Measurements from ENCODE around the gene TLE6.
"Not testable (repeated sequence)": the region's sequence is repeated elsewhere in the genome, so short reads cannot be mapped to it uniquely, and the experiment has no call there.

TLE6 gene

DNA sequence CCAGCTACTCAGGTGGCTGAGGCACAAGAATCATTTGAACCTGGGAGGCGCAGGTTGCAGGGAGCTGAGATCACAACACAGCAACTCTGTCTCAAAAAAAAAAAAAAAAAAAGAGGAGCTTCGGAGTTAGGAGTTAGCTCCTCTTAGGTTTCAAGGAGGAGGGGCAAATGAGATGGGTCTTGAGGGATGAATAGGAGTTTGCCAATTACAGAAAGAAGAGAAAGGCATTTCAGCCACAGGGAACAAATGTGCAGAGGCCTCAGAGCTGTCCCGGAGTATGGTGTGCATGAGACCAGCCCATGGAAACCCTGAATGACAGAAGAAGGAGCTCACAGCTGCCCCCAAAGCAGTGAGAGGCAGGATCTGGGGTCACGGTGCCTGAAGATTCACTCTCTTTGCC lies 27.2 kb downstream of the TLE6 start:
- no peak for FAIRE-seq

DNA sequence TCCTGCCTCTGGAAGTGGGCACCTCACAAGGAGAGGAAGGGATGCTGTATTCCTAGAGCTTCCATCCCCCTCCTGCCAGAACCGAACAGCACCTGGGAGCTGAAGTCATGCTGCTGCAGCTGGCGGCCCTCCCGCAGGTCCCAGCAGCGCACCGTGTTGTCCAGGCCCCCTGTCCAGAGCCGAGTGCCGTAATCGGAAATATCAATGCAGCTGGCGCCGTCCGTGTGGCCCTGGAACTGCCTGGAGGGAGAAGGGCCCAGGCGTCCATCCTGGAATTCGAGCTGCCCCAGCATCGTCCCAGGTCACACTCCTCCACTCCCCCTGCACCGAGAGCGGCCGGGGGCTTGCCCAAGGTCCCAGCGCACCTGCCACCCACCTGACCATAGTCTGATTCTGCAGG lies 28.0 kb downstream of the TLE6 start:
- FAIRE-seq = no peak

DNA sequence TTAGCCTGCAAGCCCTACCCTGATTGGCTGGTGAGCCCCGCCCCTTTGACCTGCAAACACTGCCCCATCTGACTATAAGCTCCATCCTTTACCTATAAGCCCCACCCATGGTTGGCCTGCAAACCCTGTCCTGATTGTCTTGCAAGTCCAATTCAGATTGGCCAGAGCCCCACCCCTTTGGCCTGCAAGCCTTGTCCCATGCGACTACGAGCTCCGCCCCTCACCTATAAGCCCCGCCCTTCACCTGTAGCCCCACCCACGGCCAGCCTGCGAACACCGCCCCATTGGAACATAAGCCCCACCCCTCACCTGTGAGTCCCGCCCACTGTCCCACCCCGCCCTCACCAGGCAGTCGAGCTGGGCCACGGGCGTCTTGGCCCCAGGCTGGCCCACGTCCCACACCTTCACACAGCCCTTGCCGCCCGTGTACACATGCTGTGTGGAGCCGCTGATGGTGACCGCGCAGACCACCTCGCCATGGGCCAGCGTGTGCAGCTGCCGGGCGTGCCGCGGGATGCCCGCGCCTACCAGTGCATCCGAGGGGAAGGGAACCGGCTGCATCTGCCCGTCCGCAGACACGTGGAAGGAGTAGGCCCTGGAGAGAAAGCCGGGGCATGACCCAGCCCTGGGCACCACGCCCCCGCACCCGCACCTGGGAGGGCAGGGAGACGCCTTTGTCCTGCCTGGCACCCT lies 28.9 kb downstream of the TLE6 start:
- FAIRE-seq = no peak

DNA sequence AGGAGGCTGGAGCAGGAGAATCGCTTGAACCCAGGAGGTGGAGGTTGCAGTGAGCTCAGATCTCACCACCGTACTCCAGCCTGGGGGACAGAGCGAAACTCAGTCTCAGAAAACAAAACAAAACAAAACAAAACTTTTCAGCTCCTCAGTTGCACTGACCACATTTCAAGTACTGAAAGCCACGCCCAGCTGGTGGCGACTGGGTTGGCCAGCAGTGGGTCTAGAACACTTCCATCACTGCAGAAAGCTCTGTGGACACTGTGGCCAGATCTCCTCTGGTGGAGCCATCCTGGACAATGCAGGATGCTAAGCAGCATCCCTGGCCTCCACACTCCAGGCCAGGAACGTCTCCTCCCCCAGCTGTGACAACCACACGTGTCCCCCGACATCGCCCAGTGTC lies 30.6 kb downstream of the TLE6 start:
- FAIRE-seq = no peak

DNA sequence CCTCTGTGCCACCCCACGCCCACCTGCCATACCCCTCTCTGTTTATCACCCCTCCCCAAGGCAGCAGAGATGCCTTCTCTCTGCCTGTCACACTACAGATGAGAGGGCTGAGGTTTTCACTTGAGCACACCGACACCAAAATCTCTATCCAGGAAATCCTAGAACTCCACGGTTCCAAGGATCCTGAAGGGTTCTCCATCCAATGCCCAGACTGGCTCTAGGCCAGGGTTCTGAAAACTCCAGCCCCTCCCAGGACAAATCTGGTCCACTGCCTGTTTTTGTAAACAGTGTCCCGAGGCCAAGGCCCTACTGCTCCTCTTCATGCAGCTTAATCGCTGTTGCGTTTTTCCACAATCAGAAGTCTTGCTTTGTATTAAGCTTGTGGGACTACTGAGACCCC lies 31.6 kb downstream of the TLE6 start:
- FAIRE-seq = no peak

DNA sequence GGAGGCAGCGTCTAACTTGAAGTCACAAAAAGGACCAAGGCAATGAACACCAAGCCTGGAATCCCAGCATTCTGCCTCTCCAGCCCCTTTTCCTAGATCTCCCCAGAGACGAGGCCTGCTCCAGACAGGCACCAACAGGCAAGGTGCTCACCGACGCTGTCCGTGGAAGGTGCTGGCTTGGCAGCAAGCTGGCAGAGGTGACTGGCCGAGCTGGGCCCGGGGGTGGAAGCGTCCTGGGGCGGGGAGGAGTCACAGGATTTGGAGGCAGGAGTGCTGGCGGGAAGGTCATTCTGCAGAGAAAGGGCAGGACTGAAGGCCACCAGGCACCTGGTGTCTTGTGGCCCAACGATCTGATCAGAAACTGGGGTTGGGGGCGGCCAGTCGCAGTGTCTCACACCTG lies 33.5 kb downstream of the TLE6 start:
- FAIRE-seq = no peak

DNA sequence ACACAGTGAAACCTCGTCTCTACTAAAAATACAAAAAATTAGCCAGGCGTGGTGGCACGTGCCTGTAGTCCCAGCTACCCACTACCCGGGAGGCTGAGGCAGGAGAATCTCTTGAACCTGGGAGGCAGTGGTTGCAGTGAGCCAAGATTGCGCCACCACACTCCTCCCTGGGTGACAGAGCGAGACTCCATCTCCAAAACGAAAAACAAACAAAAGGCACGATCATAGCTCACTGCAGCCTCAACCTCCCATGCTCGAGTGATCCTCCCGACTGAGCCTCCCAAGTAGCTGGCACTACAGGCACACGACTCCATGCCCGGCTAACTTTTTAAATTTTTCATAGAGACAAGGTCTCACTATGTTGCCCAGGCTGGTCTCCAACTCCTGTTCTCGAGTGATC lies 34.7 kb downstream of the TLE6 start:
- not testable (repeated sequence) for FAIRE-seq

DNA sequence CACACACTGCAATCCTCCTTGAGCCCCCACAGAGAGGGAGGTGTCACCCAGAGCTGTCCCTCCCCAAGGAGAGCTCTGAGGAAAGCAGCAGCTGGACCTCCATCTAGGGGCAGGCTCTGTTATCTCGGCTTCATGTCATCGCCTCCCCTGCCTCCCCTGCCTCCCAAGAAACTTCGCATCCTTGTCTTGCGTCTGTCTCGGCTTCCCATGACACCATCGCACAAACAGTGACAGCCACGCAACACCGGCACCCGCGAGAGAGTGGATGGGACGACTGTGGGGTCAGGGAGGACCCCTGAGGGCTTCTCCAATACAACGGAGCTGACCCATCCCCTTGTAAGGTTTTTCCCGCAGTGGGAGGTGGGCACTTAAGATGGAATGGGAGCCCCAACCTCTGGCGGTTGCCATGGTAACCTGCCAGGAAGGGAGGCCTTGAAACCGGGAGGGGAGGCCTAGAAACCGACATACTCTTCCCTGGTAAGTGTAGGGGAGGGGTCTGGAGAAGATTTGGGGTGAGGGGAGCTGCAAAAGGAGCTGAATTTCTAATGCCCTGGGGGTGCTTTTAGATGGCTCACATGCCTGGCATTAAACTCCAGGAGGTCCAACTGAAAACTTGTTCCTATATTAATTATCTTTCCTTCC lies 35.4 kb downstream of the TLE6 start:
- no peak for FAIRE-seq

DNA sequence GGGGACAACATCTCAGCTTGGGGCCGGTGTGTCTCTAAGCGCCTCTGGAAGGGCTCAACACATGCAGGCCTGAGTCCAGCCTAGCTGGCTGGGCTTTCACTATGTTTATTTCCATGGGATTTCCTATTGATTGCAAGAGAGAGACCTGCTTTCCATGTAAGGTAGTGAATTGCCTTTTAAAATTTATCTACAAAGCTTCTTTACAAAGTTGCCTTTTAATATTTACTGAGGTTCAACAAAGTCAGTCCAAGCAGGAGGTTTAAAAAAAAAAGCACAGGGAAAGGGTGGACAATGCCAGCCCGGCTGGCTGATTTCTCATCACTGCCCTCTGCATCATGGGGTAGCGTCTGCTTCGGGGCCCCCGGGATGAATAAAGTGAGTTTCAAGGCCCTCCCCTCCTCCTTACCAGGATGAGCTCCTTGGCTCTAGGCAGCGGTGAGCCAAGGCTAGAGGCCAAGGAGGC lies 35.9 kb downstream of the TLE6 start:
- no peak for FAIRE-seq

DNA sequence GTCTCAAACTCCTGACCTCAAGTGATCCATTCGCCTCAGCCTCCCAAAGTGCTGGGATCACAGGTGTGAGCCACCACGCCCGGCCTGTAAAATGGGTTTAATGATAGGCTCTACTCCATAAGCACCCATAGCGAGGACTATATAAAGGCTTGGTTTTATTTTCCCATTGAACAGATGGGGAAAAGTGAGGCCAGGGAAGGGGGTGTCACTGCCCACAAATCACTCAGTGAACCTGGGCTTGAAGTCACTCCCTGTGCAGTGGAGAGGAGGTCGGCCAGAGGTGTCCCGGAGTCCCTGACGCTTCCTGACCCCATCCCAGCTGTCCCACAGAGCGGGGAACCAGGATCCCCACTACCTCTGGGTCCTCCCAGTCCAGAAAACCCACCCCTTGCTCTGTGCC lies 36.8 kb downstream of the TLE6 start:
- FAIRE-seq = no peak

DNA sequence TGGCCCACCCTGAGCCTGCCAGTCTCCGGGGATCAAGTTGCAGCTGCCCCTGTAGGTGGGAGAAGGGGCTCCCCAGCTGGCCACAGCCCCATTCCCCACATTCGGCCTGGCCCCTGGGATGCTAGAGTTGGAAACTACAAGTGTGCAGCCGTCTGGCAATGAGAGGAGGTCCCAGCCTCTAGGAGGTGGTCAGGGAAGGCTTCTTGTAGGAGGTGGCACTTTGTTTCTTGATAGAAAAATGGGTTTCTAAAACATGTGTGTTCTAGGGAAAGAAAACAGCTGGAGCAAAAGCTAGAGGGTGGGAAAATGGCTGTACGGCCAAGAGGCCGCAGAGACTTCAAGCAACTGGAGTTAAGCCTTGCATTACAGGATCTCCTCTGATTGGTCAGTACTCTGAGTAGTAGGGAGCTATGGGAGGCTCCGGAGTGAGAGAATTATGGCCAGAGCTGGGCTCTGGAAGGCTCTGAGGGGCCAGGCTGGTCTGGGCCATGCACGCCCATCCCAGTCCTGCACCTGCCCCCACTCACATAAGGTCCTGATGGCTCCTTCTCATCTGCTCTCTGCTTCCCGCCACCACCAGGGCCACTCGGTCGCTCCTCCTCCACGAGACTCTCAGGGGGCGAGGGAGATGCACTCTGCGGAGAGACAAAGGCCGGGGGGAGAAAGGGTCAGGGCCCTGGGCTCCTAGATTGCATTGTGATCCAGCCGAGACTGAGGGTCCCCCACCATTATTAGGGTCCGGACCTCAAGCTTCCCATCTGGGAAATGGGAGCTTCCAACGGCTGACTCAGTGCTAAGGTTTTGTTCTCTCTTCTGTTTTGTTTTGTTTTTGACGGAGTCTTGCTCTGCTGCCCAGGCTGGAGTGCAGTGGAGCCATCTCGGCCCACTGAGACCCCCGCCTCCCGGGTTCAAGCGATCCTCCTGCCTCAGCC lies 38.0 kb downstream of the TLE6 start:
- FAIRE-seq = no peak

DNA sequence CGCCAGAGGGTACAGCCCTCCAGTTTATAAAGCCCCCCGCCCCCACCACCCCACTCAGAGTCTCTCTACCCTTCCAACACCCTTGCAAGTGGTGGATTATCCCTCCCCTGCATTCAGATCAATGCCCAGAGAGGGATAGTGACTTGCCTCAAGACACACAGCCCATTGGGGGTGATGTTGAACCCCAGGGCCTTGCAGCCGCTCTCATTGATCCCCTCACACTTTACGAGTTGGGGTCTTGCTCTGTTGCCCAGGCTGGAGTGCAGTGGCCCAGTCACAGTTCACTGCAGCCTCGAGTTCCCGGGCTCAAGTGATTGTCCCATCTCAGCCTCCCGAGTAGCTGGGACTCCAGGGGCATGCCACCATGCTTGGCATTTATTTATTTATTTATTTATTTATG lies 40.6 kb downstream of the TLE6 start:
- no peak for FAIRE-seq

DNA sequence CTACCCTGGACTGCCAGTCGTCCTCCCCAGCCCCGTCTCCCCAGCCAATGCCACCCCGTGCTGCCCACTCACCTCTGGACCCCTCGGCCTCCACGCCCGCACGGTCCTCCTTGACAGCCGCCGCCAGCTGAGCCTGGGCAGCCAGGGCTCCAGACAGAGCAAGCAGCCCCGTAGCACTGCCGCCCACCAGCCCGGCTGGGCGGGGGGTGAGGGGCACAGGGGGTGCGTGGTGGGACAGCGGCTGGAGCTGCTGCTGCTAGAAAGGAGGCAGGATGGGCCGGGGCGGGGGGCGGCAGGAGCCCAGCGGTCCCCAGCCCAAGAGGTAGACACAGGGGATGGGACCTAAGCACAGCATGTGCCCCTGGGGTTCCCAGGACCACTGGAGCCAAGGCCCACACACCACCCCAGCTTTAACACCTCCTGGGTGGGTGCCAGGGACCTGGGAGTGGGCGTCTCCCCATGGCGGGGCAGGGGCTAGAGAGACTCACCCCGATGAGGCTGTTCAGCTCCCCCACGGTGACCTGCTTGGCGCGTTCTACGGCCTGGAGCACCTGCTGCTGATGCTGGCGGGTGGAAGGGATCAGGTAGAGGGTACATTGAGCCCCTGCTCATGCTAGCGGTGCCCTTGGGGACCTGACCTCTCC lies 42.0 kb downstream of the TLE6 start:
- FAIRE-seq = no peak

DNA sequence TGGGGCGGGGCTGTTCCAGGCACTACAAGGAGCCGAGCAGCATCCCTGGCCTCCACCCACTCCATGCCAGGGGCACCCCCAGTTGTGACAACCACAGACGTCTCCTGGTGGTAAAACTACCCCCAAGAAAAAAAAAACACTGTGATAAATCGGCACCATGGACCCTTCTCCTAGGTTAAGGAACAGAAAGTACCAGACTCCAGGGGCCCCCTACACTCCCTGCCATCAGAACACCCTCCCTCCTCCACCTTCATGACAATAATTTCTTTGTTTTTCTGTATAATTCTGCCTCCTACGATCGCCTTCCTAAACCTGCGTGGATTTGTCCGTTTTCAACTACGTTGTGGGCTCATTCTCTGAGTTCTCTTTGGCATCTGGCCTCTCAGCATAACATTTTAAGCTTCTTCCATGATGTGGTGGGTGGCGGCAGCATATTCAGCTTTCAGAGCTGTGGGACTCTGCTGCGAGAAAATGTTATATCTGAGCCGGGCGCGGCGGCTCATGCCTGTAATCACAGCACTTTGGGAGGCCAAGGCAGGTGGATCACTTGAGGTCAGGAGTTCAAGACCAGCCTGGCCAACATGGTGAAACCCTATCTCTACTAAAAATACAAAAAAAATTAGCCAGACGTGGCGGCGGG lies 43.1 kb downstream of the TLE6 start:
- FAIRE-seq = no peak

DNA sequence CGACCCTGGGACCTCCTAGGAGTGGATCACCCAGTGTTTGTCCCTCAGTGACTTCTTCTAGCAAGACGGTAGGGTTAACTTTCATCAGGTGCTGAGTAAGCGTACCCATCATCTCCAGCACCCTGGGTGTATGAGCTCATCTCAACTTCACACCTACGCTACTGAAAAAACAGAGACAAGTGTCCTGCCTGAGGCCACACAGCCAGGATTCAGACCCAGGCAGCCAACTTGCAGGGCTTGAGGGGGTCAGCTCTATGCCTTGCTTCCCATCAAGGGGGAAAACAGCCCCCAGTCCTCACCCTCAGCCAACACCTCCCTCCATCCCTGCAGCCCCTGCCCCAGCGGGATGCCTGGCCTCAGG lies 47.1 kb downstream of the TLE6 start:
- no peak for FAIRE-seq

DNA sequence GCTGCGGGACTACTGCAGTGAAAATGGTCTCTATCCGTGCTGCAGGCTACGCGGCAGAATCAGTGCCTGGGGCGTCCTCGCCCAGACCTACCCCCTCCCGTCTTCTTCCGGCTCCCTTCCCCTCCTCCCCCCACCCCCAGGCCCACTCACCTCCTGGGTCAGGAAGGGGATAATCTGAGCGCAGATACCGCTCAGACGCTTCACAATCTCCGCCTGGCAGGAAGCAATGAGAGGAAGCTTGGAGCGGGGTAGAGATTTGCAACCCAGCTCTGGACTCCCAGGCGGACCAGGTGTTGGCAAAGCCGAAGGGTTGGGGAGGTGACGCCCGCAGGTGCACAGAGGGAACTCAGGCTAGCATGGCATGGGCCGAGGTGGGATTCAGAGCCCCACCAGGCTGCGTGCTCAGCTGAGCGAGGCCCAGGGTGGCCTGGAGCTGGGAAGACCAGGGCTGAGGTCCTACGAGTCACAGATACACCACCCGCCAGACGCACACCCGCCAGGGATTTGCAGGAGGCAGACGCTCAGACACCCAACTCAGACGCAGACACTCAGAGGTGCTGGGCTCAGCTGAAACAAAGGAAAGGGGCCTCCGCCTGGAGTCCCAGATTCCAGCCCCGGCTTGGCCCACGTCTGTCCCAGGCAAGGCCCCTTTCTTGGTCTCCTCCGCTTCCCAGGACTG lies 47.6 kb downstream of the TLE6 start:
- no peak for FAIRE-seq

DNA sequence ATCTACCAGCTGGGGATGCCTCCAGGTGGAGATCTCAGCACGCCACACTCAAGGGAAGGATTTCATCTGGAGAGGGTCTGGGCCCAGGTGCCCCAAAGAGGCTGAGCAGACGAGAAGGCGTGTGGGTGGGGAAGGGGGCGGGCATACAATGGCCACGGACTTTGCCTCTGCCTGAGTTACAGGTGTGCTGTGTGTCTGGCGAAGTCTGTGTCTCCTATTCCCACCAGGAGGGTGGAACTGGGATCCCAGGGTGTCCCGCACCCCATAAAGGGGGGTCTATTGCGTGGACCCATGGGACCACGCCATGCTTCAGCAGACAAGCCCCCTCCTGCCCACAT lies 48.2 kb downstream of the TLE6 start:
- no peak for FAIRE-seq

DNA sequence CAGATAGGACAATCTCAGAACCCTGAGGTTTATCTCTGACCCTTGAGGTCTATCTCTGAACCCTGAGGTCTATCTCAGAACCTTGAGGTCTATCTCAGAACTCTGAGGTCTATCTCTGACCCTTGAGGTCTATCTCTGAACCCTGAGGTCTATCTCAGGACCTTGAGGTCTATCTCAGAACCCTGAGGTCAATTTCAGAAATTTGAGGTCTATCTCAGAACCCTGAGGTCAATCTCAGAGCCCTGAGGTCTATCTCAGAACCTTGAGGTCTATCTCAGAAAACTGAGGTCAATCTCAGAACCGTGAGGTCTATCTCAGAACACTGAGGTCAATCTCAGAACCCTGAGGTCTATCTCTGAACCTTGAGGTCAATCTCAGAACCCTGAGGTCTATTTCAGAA lies 49.4 kb downstream of the TLE6 start:
- no peak for FAIRE-seq

DNA sequence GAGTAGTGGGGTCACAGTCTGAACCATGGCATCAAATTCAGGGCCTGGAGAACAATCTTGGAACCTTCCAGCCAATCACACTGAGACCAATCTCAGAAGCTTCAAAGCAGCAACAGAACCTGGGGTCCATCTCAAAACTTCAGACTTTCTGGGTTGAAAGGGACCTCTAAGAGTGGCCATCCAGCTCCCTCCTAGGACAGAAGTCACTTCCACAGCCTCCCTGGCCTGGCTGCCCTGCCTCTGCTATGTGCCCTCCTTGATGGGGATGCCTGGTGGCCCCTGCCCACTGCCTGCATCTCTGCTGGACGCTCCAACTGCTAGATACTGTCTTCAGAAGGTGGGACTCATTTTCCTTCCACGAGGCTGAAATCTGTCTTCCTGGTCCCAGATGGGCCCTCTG lies 49.9 kb downstream of the TLE6 start:
- no peak for FAIRE-seq

DNA sequence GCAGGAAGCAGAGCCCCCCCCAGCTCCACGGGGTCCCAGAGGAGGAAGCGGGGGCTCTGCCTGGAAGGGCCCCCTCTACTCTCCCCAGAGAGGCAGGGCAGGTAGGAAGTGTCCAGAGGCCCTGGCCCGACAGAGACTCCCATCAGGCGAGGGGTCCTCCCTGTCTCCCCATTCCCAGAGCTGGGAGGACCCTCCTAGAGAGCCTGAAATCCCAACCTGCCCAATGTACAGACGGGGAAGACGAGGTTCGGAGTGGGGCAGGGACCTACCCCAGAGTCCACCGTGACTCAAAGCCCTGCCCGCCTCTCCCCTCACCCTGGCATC lies 50.6 kb downstream of the TLE6 start:
- FAIRE-seq = no peak

DNA sequence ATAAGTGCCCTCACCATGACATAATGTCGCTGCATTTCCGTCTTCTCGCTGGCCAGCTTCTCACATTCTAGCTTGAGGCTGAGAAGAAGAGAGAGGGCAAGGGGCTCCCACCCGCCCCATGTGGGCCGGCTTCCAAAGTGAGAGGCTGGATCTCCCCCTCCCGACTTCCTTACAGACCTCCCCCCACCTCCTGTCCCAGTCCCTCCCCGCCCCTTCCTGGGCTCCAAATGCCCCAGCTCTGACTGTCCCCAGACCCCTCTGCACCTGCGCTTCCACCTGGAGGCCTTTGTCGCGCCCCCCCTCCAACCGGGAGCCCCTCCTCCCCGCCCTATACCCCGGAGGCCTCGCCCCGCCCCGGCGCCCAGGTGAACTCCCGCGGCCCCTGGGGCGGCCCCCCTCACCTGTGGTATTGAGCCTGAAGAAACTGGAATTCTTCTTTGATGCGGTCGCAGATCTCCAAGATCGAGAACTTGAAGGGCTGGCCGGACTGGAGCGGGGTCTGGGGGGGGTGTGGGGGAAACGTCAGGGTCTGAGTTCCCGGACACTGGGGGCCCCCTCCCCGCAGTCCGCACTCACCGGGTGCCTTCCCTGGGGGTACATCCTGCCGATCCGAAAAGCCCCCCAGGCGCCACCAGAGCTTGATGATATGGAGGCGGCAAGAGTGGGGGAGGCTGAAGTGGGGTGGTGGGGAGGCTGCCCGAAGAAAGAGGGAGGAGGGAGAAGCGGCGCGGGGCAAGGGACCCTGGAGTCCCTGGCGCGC lies 51.1 kb downstream of the TLE6 start:
- FAIRE-seq = no peak
